D721Med (cell line): ENCODE data around the gene B3GNT5.

Source experiments
- DNase-seq: peaks from one replicate; pipeline ENCODE4 v3.0.0; 2011; ENCODE audit warnings: low spot score; ENCODE audit not compliant: insufficient read length
- FAIRE-seq: peaks from 2 replicates; lab custom pipeline; 2011; peaks lifted over from hg19 to GRCh38; lab: Jason Lieb, UNC
- TF ChIP-seq, protein P1 (sequence below): IDR thresholded peaks from 2 replicates; pipeline ENCODE4 v1.5.1; 2012; ENCODE audit warnings: mild to moderate bottlenecking, control low read depth; ENCODE audit not compliant: insufficient read depth; ENCODE audit errors: missing control alignments

Gene B3GNT5

DNA sequence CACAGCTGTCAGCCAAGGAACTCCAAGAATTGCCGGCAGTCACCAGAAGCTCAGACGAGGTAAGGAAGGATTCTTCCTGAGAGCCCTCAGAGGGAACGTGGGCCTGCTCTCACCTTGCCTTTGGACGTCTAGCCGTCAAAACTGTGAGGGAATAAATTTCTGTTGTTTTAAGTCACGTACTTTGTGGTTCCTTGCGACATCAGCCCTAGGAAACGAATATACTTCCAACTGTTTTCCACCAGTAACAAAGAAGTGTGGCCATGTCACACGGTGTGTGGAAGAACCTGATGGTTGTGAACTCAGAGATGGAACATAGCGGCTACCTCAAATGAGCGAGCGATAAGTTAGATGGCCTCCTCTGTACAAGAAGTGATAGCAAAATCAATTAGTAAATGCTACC lies 41.0 kb upstream of the B3GNT5 start:
- DNase-seq (no peak), FAIRE-seq (no peak)
- TF ChIP-seq, protein P1, sequence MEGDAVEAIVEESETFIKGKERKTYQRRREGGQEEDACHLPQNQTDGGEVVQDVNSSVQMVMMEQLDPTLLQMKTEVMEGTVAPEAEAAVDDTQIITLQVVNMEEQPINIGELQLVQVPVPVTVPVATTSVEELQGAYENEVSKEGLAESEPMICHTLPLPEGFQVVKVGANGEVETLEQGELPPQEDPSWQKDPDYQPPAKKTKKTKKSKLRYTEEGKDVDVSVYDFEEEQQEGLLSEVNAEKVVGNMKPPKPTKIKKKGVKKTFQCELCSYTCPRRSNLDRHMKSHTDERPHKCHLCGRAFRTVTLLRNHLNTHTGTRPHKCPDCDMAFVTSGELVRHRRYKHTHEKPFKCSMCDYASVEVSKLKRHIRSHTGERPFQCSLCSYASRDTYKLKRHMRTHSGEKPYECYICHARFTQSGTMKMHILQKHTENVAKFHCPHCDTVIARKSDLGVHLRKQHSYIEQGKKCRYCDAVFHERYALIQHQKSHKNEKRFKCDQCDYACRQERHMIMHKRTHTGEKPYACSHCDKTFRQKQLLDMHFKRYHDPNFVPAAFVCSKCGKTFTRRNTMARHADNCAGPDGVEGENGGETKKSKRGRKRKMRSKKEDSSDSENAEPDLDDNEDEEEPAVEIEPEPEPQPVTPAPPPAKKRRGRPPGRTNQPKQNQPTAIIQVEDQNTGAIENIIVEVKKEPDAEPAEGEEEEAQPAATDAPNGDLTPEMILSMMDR, result no peak

DNA sequence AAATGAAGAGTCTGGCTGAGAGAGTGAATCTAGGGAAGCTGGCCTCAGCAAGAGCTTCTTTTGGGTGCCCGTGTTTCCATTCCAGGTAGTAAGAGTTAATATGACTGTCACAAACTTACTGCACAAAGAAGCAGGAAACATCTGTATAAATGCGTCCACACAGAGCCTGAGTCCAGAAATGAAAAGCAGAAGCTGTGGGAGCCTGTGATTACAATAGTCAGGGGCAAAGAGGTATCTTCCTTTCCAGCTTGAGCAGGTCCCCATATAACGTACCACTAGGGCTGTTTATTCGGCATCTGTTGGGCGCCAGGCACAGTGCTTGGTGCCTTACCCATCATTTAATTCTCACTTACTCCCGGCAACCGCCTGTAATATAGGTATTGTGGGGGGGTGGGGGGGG lies 40.5 kb upstream of the B3GNT5 start:
- TF ChIP-seq, protein P1, result no peak
- no peak for DNase-seq

DNA sequence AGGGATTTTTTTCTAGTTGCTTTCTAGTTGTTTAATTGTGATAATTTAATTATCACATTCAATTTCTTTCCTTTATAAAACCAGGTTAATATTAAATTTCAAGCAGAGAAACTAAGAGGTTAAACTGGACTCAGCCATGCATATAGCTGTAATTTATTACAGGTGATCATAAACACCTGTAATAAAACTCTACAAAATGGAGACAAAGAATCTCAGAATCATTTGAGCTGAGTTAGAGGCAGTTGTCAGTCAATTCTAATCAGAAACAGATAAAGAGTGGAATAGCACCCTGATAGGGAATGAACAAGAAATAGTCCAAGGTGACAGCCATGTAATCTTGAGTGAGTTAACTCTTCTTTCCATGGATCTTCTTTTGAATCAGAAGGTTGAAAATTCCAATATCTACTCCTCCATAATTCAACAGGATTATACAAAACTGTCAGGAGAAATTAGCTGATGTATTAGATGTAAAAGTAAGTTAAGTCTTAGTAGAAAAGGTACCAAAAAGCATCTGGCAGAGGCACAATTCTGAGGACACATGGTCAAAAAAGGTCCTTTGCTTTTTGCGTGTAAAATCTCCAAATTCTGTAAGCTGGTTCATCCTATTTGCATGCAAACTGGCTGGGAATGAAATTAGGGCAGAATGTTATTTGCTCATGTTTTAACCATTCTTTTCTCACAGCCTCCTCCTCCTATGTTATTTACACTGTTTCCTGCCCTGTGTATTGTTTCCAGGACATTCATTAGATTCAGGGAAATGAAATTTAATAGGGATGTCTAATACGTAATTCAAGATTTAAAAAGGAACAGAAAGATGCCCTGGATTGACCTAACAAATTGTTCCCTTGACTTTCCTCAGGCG lies 39.4 kb upstream of the B3GNT5 start:
- no peak for DNase-seq
- TF ChIP-seq, protein P1, result no peak
- FAIRE-seq, result no peak

More for the DNA sequence above, 40.5 kb upstream of the B3GNT5 start:
- no peak for FAIRE-seq

DNA sequence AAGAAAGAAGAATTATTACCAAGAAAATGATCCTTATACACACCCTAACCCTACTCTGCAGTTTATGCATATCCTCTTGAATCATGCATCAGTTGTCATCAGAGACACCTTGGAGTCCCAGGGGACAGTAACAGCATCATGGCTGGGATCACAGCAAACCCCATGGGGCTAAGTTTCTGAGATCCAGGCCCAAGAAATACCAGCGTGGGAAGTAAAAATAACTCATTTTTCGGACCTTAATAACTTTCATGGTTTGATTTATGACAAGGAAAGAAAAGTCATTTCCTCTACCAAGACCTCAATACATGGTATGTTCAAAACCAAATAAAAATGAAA lies 38.8 kb upstream of the B3GNT5 start:
- DNase-seq (no peak), FAIRE-seq (no peak)
- TF ChIP-seq, protein P1, result no peak

DNA sequence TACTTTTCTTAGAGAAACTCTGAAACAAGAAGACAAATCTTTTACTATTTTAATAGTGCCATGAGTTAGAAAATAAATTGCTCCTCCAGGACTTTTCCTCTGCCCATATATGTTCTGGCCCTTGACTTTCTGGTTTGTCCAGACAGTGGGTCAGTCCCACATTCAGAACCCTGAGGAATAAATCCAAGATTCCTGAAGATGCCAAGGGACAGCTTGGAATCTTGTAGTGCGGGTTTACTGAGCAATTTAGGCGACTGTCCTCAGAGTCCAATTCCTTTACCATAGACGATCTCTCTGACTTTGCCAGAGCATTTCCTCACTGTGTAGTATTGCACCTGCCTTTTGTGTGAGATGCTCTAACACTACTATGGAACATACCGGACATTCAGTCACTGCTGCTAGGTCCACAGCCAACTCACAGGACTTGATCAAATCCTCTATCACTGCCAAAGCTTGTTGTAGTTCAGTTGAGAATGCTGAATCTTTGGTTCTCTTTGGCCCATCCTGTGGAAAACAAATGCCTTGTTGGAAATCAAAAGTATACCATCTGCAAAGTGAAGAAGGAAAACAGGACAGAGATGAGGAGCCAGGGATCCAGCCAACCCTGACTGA lies 37.4 kb upstream of the B3GNT5 start:
- DNase-seq (no peak), FAIRE-seq (no peak)
- TF ChIP-seq, protein P1, result no peak

DNA sequence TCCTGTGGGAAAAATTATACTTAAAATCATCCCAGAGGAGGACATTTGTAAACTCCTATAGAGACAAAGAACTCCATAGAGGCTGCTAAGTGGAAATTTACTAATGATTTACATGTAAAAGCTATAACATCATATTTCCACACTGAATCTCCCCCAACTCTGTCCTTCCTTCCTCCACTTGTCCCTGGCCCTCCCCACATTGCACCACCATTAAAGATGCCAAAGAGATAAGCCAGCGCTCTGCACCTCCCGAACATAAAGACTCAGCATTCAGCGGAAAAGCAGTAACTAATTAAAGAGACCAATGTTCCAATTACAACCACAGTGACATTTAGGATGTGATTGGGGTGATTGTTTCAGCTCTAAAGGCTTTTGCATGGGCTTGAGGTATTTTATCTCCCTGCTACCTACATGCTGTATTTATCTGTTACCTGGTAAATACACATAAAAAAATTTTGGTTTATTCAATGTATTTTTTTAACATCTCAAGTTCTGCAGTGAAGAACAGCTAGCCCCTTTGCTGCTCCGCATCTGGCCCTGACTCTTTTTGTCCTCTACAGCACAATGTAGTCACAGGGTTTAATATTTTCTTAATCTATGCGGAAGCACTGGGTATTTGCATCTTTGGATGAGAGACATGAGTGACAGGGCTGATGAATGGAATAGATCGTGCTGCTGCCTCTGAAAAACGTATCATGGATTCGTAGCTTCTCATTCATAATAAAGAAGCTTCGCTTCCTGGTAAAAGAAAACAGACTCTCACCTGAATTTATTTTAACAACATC lies 35.3 kb upstream of the B3GNT5 start:
- TF ChIP-seq, protein P1, result no peak
- DNase-seq, result no peak
- no peak for FAIRE-seq
